CD4-positive, alpha-beta T cell (primary cell): ENCODE data around the gene ALPG. TPM values are rescaled to one million over a fixed set of nuclear protein-coding genes. Genes with fewer than 3 reads are reported as not detected.

ENCODE experiments used
- ATAC-seq: fragments of 200-7000 bp; cut with Tn5 transposase; one replicate; pipeline ENCODE4 v1.10.0; 2022; ENCODE audit warnings: mild to moderate bottlenecking; ENCODE audit not compliant: poor library complexity
- CTCF ChIA-PET: fragments of 350-600 bp; sonication (Branson Sonifier 250); formaldehyde crosslinking; loops from one replicate; lab custom pipeline; 2021; ENCODE audit warnings: antibody characterized with exemption, inconsistent platforms; lab: Charles Lee
- POLR2A ChIA-PET: fragments of 350-600 bp; sonication (Branson Sonifier 250); formaldehyde crosslinking; loops from one replicate; lab custom pipeline; 2021; ENCODE audit warnings: antibody characterized with exemption, inconsistent platforms; lab: Charles Lee
- DNase-seq, 14 experiments: peaks; one replicate each; pipeline ENCODE4 v3.0.0-alpha.2; 2013 to 2020; ENCODE audit warnings: mixed read lengths in 2 of 14
- H3K27ac ChIP-seq, 2 donors: one replicate each; pipeline versions ENCODE4 v1.5.1 to v1.7.0; 2013; ENCODE audit warnings: low read length in 2 of 2, low read depth in 1 of 2, mild to moderate bottlenecking in 1 of 2
- H3K27me3 ChIP-seq, 2 experiments: 1 replicate in 1 of 2; 2 replicates in 1 of 2; pipeline versions ENCODE4 v1.6.1 to v1.7.0; 2013; ENCODE audit warnings: low read length in 2 of 2, control low read depth in 1 of 2, mild to moderate bottlenecking in 1 of 2, moderate library complexity in 1 of 2; ENCODE audit not compliant: insufficient read depth in 2 of 2, control insufficient read depth in 1 of 2
- H3K36me3 ChIP-seq: one replicate; pipeline ENCODE4 v1.6.1; 2013; ENCODE audit warnings: low read length, control low read depth; ENCODE audit not compliant: insufficient read depth
- H3K4me1 ChIP-seq: one replicate; pipeline ENCODE4 v1.6.1; 2013; ENCODE audit warnings: low read length, control low read depth; ENCODE audit not compliant: insufficient read depth
- H3K4me3 ChIP-seq: one replicate; pipeline ENCODE4 v1.5.1; 2013; ENCODE audit warnings: mild to moderate bottlenecking, low read length, moderate library complexity
- H3K9me3 ChIP-seq, 2 experiments: 1 replicate in 1 of 2; 2 replicates in 1 of 2; pipeline versions ENCODE4 v1.6.1 to v1.7.0; 2013; ENCODE audit warnings: low read length in 2 of 2, mild to moderate bottlenecking in 2 of 2, control low read depth in 1 of 2, moderate library complexity in 1 of 2; ENCODE audit not compliant: control insufficient read depth in 1 of 2, insufficient read depth in 1 of 2
- H3K27ac Mint-ChIP-seq: one replicate; pipeline ENCODE4 v1.8.0; 2020; ENCODE audit warnings: mixed read lengths
- H3K27me3 Mint-ChIP-seq: one replicate; pipeline ENCODE4 v1.8.0; 2021; ENCODE audit warnings: mixed read lengths
- H3K36me3 Mint-ChIP-seq: one replicate; pipeline ENCODE4 v1.8.0; 2021; ENCODE audit warnings: low read depth, mixed read lengths
- H3K4me1 Mint-ChIP-seq: one replicate; pipeline ENCODE4 v1.8.0; 2021; ENCODE audit warnings: low read depth, mixed read lengths
- H3K4me3 Mint-ChIP-seq: one replicate; pipeline ENCODE4 v1.8.0; 2020; ENCODE audit warnings: mild to moderate bottlenecking, mixed read lengths
- H3K9me3 Mint-ChIP-seq: one replicate; pipeline ENCODE4 v1.8.0; 2020; ENCODE audit warnings: mixed read lengths
- intact Hi-C, 2 experiments: fragments of 100-400 bp; cut with DNase I in 1 of 2; cut with micrococcal nuclease in 1 of 2; formaldehyde crosslinking; loops; one replicate each; pipeline versions ENCODE4 v1.15.1 to v1.9.0; 2023 to 2025; cut with DNase I, micrococcal nuclease
- total RNA-seq, 174 experiments: library from RNA in 2 of 174; stranded (reverse) in 2 of 174; gene quantifications; one replicate each; pipeline ENCODE4 v1.2.3 and lab custom pipeline; 2021 to 2026
- TF ChIP-seq, protein P1 (sequence below): fragments of 200-600 bp; IDR thresholded peaks from one replicate; pipeline ENCODE4 v1.8.0; 2022; ENCODE audit warnings: antibody characterized with exemption, mild to moderate bottlenecking

The ALPG gene
- total RNA-seq, 2 experiments from 2014 or later: not detected

DNA sequence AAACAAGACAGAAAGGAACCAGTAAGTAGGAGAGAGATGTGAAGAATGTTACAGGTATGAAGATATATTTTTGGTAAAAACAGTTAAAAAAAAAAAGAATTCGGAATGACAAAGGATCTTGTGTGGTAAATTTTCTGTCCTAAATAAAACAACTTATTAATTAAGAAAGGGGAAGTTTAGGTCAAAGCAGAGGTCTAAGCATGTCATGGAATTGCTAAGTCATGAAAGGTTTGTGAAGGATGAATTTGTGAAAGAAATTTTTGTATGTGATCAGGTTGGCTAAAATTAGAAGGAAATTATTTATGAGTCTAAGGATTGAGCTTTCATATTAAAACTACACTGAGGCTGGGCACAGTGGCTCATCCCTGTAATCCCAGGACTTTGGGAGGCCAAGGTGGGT, 11.1 kb upstream of the ALPG start:
- Mint-ChIP-seq H3K27ac (no peak overlapping the region), H3K4me3 (no peak overlapping the region), H3K36me3 (no peaks in the 10 kb centered on the region), H3K4me1 (no peaks in the 10 kb centered on the region), H3K27me3 (peaks cover 25% of the 10 kb centered on the region), H3K9me3 (no peaks in the 10 kb centered on the region)
- Histone ChIP-seq H3K4me1 (no peaks in the 10 kb centered on the region), H3K36me3 (no peaks in the 10 kb centered on the region), H3K27me3 (peaks cover 5% of the 10 kb centered on the region in 2 experiments), H3K9me3 (no peaks in the 10 kb centered on the region), H3K27ac (no peak overlapping the region), H3K4me3 (no peak overlapping the region)
- CTCF ChIA-PET: no interaction called here
- TF ChIP-seq, protein P1, sequence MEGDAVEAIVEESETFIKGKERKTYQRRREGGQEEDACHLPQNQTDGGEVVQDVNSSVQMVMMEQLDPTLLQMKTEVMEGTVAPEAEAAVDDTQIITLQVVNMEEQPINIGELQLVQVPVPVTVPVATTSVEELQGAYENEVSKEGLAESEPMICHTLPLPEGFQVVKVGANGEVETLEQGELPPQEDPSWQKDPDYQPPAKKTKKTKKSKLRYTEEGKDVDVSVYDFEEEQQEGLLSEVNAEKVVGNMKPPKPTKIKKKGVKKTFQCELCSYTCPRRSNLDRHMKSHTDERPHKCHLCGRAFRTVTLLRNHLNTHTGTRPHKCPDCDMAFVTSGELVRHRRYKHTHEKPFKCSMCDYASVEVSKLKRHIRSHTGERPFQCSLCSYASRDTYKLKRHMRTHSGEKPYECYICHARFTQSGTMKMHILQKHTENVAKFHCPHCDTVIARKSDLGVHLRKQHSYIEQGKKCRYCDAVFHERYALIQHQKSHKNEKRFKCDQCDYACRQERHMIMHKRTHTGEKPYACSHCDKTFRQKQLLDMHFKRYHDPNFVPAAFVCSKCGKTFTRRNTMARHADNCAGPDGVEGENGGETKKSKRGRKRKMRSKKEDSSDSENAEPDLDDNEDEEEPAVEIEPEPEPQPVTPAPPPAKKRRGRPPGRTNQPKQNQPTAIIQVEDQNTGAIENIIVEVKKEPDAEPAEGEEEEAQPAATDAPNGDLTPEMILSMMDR: no peak
- no peak for DNase-seq
- intact Hi-C loops: no loop called here
- POLR2A ChIA-PET: no interaction called here
- no peak for ATAC-seq

GRCh38 chr2:232396683-232397082, 10.0 kb upstream of the ALPG start:
- DNase-seq (no peak), ATAC-seq (no peak)
- Histone ChIP-seq H3K4me1 (no peaks in the 10 kb centered on the region), H3K36me3 (no peaks in the 10 kb centered on the region), H3K27me3 (peaks cover 0 to 5% of the 10 kb centered on the region in 2 experiments), H3K27ac (no peak overlapping the region), H3K9me3 (no peaks in the 10 kb centered on the region), H3K4me3 (no peak overlapping the region)
- Mint-ChIP-seq H3K27me3 (peaks cover 22% of the 10 kb centered on the region), H3K27ac (no peak overlapping the region), H3K4me3 (no peak overlapping the region), H3K36me3 (no peaks in the 10 kb centered on the region), H3K4me1 (no peaks in the 10 kb centered on the region), H3K9me3 (no peaks in the 10 kb centered on the region)
- POLR2A ChIA-PET: no interaction called here
- intact Hi-C loops: no loop called here
- TF ChIP-seq, protein P1: no peak
- CTCF ChIA-PET: no interaction called here

GRCh38 chr2:232398293-232399034, 8.2 kb upstream of the ALPG start:
- H3K9me3 ChIP-seq: no peaks in the 10 kb centered on the region
- Mint-ChIP-seq H3K27ac (no peak overlapping the region), H3K36me3 (no peaks in the 10 kb centered on the region), H3K9me3 (no peaks in the 10 kb centered on the region), H3K4me3 (no peak overlapping the region), H3K4me1 (no peaks in the 10 kb centered on the region), H3K27me3 (peaks cover 18% of the 10 kb centered on the region)
- DNase-seq: no peak
- ChIA-PET POLR2A (interaction anchor here (0.6 kb wide), 1 partner anchor 144 kb away, joined by 4 read pairs; no protein-coding TSS in a partner anchor), CTCF (no interaction called here)
- no peaks in the 10 kb centered on the region for H3K36me3 ChIP-seq
- peaks cover 0 to 2% of the 10 kb centered on the region in 2 experiments for H3K27me3 ChIP-seq
- intact Hi-C loops: no loop called here
- TF ChIP-seq, protein P1: no peak
- no peak for ATAC-seq
- H3K4me1 ChIP-seq: no peaks in the 10 kb centered on the region
- H3K4me3 ChIP-seq: no peak overlapping the region
- no peak overlapping the region for H3K27ac ChIP-seq
